Hepatocyte (in vitro differentiated cells): ENCODE data around the gene UBIAD1. TPM values are rescaled to one million over a fixed set of nuclear protein-coding genes. Genes with fewer than 3 reads are reported as not detected.

Experiments
- DNase-seq: peaks from one replicate; pipeline ENCODE4 v3.0.0-alpha.2; 2016; ENCODE audit warnings: low spot score
- H2AFZ ChIP-seq: fragments of 200-600 bp; sonication (generic); 2 replicates; pipeline ENCODE4 v1.6.0; 2016; ENCODE audit warnings: antibody characterized with exemption, mild to moderate bottlenecking
- H3K27ac ChIP-seq: fragments of 200-600 bp; sonication (generic); 2 replicates; pipeline ENCODE4 v1.5.1; 2016; ENCODE audit warnings: mild to moderate bottlenecking
- H3K27me3 ChIP-seq: fragments of 200-600 bp; sonication (generic); 2 replicates; pipeline ENCODE4 v1.6.1; 2016
- H3K36me3 ChIP-seq: fragments of 200-600 bp; sonication (generic); replicated peaks from 2 replicates; pipeline ENCODE4 v1.5.1; 2016; ENCODE audit warnings: low read depth; ENCODE audit not compliant: insufficient read depth
- H3K4me1 ChIP-seq: fragments of 200-600 bp; sonication (generic); 2 replicates; pipeline ENCODE4 v1.5.1; 2016; ENCODE audit warnings: mild to moderate bottlenecking, moderate library complexity; ENCODE audit not compliant: insufficient read depth
- H3K4me2 ChIP-seq: fragments of 200-600 bp; sonication (generic); 2 replicates; pipeline ENCODE4 v1.6.0; 2016
- H3K4me3 ChIP-seq: fragments of 200-600 bp; sonication (generic); 2 replicates; pipeline ENCODE4 v1.5.1; 2016; ENCODE audit warnings: mild to moderate bottlenecking
- H3K79me2 ChIP-seq: fragments of 200-600 bp; sonication (generic); 2 replicates; pipeline ENCODE4 v1.6.0; 2017; ENCODE audit warnings: mild to moderate bottlenecking
- H3K9me2 ChIP-seq: fragments of 200-600 bp; sonication (generic); replicated peaks from 2 replicates; pipeline ENCODE4 v1.6.0; 2017; ENCODE audit warnings: mild to moderate bottlenecking; ENCODE audit not compliant: insufficient read depth
- H3K9me3 ChIP-seq: fragments of 200-600 bp; sonication (generic); 2 replicates; pipeline ENCODE4 v1.5.1; 2016; ENCODE audit warnings: low read depth, mild to moderate bottlenecking
- H4K20me1 ChIP-seq: fragments of 200-600 bp; sonication (generic); 2 replicates; pipeline ENCODE4 v1.6.0; 2016; ENCODE audit warnings: mild to moderate bottlenecking; ENCODE audit not compliant: insufficient read depth, poor library complexity, severe bottlenecking
- CTCF ChIP-seq: fragments of 200-600 bp; sonication (generic); IDR thresholded peaks from 2 replicates; pipeline ENCODE4 v1.5.1; 2016; ENCODE audit warnings: antibody characterized with exemption, mild to moderate bottlenecking; ENCODE audit not compliant: poor library complexity
- EZH2 ChIP-seq: fragments of 200-600 bp; sonication (generic); IDR thresholded peaks from 2 replicates; pipeline ENCODE4 v1.6.1; 2016; ENCODE audit warnings: antibody characterized with exemption, mild to moderate bottlenecking, borderline replicate concordance
- EZH2phosphoT487 ChIP-seq: fragments of 200-600 bp; sonication (generic); IDR thresholded peaks from one replicate; pipeline ENCODE4 v1.6.1; 2018; ENCODE audit warnings: antibody characterized with exemption, mild to moderate bottlenecking, low read depth, moderate library complexity; ENCODE audit not compliant: unreplicated experiment, severe bottlenecking
- WGBS: methylation state at CpG from one replicate; pipeline ENCODE4 v1.1.6; 2016; ENCODE audit warnings: low lambda C conversion rate; ENCODE audit errors: missing lambda C conversion rate; 5-methylcytosine and 5-hydroxymethylcytosine counted together
- polyA plus RNA-seq: library from polyadenylated mRNA; unstranded; fragments of >200 nt; fragmentation: Nextera tagmentation; extraction: Ambion mirVana; gene quantifications from 2 replicates; pipeline ENCODE4 v1.2.1, GENCODE V29; 2016
- total RNA-seq: library from RNA; depleted of rRNA; stranded (reverse); fragments of >200 nt; gene quantifications from 2 replicates; pipeline ENCODE4 v1.2.3, GENCODE V29; 2014

UBIAD1 gene
- total and polyA plus RNA-seq, 2 experiments from 2014 or later = 9.1 to 18.3 TPM

DNA sequence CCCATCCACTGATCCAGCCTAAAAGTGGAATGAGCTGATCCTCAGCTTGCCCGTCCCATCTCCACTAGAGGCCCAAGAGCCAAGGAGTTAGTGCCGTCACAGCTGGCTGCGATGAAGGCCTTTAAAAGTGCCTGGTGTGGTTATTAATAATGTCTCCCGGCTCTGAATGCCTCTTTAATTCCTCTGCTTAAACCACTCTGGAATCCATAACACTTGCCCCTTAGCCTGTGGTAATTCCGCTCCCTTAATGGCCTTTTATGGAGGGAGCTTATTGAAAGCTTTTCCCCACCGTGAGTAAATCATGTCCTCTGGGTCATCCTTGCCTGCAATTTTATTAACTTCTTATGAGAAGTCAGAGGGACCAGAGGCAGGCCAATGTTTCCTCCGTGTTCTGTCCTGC, 55.4 kb downstream of the UBIAD1 start:
- Histone ChIP-seq H3K79me2 (no peaks in the 10 kb centered on the region), H2AFZ (no peak overlapping the region), H3K4me3 (no peak overlapping the region), H3K9me3 (no peaks in the 10 kb centered on the region), H3K27ac (no peak overlapping the region), H3K27me3 (no peaks in the 10 kb centered on the region), H3K4me2 (no peak overlapping the region), H4K20me1 (no peaks in the 10 kb centered on the region), H3K9me2 (no peaks in the 10 kb centered on the region), H3K4me1 (no peaks in the 10 kb centered on the region), H3K36me3 (no peaks in the 10 kb centered on the region)
- no peak for TF ChIP-seq EZH2
- TF ChIP-seq EZH2phosphoT487 = no peak
- no peak for TF ChIP-seq CTCF
- 49% methylated on average over 7 of the region's 7 CpGs for WGBS
- DNase-seq = no peak

DNA sequence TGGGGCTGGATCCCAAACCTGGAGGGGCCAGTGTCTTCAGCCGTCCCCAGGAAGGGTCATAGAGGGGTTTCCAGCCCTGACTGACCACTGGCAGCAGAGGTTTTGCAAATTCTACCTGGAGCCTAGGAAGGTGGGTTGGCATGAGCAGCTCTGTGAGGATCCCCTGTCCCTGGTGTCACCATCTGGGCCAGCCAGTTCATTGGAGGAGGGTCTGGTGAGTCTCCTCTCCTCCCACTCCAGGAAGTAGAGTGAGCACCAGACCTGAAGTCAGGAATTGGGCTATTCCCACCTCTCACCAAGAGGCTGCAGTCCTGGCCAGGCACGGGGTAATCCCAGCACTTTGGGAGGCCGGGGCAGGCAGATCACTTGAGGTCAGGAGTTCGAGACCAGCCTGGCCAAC, 57.4 kb downstream of the UBIAD1 start:
- H3K4me3 ChIP-seq = no peak overlapping the region
- H3K9me3 ChIP-seq = no peaks in the 10 kb centered on the region
- 87% methylated on average over 4 of the region's 4 CpGs for WGBS
- H3K79me2 ChIP-seq = no peaks in the 10 kb centered on the region
- H3K36me3 ChIP-seq = no peaks in the 10 kb centered on the region
- TF ChIP-seq CTCF (no peak), EZH2 (no peak), EZH2phosphoT487 (no peak)
- no peaks in the 10 kb centered on the region for H3K27me3 ChIP-seq
- H4K20me1 ChIP-seq = no peaks in the 10 kb centered on the region
- no peaks in the 10 kb centered on the region for H3K9me2 ChIP-seq
- no peak overlapping the region for H3K4me2 ChIP-seq
- H3K4me1 ChIP-seq = no peaks in the 10 kb centered on the region
- H3K27ac ChIP-seq = no peak overlapping the region
- no peak for DNase-seq
- H2AFZ ChIP-seq = no peak overlapping the region

DNA sequence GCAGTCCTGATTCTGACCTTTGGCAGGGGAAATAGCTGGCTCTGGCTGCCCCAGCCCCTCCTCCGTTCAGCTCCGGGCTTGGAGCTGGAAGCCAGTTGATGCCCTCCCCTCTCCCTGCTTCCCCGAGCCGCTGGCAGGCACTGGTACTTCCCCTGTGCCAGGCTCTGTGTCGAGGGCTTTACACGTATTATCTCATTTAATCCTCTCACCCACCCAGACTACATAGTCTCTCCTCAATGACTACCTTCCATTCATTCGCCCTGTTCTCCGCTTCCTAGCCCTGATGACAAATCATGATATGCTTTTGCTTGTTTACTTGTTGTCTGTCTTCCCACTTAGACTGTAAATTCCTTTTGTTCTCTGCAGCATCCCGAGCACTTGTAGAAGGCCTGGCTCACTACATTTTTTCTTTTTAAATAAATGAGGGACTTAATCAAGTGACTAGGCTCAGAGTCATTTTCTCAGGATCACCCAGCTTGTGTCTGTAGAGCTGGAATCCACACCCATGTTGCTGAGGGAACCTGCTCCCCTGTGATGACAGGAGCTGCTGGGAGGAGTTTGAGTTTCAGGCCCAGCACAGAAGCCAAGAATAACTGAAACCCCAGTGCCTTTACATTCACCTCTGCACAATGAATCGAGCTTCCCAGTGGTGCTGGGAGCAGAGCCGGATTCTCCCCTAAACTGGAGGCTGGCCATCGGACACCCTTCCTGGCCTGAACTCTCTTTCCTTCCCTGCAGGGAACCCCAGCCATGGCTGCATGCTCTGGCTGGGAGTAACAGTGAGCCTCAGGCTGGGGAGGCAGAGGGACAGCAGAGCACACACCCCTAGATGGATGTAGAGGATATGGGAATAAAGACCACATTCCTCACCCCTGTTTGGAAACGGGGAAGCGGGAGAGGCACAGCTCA, 58.3 kb downstream of the UBIAD1 start:
- Histone ChIP-seq H3K9me2 (no peaks in the 10 kb centered on the region), H3K9me3 (no peaks in the 10 kb centered on the region), H4K20me1 (no peaks in the 10 kb centered on the region), H3K4me2 (no peak overlapping the region), H3K4me3 (no peak overlapping the region), H2AFZ (no peak overlapping the region), H3K27ac (no peak overlapping the region), H3K4me1 (no peaks in the 10 kb centered on the region), H3K27me3 (no peaks in the 10 kb centered on the region), H3K36me3 (no peaks in the 10 kb centered on the region), H3K79me2 (no peaks in the 10 kb centered on the region)
- WGBS = 71% methylated on average over 14 of the region's 14 CpGs
- DNase-seq = no peak
- TF ChIP-seq CTCF = no peak
- TF ChIP-seq EZH2phosphoT487 = no peak
- TF ChIP-seq EZH2 = no peak
